ENCODE measurements around the gene STRADA.

DNA sequence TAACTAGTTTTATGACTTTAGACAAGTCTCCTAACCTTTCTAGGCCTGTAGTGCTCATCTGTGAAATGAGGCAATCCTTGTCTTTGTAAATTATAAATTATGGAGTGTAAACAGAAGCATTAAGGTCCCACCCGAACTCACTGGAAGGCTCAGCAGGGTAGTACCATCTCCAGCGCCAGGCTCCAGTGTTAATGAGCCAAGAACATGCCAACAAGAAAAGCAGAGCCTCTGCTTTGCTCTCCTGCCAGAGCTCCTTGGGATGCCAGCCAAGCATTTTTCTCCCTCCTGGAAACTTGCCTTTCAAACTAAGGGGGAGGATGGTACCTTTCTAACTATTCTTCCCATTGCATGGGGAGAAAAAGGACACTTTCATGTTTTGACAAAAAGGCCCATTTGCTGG lies 56.6 kb downstream of the STRADA start:
- TF ChIP-seq POLR2A (IDR thresholded peaks at IDR 0.05; ENCODE audit: low read depth, low read length) (no peak), TAF1 (IDR thresholded peaks at IDR 0.05; ENCODE audit: borderline replicate concordance, low read depth, low read length) (no peak), POLR2AphosphoS5 (IDR thresholded peaks at IDR 0.05; ENCODE audit: low read depth, low read length) (no peak)
